Hematopoietic multipotent progenitor cell treated with erythropoietin and hydrocortisone succinate and interleukin-3 and kit ligand, for 6 days (in vitro differentiated cells): ENCODE measurements around the gene PROSER3.

Source experiments
- DNase-seq: peaks from one replicate; pipeline ENCODE4 v3.0.0-alpha.2; 2015

Gene PROSER3

GRCh38 chr19:35739275-35740107, 18.5 kb upstream of the PROSER3 start:
- DNase-seq, result no peak

DNA sequence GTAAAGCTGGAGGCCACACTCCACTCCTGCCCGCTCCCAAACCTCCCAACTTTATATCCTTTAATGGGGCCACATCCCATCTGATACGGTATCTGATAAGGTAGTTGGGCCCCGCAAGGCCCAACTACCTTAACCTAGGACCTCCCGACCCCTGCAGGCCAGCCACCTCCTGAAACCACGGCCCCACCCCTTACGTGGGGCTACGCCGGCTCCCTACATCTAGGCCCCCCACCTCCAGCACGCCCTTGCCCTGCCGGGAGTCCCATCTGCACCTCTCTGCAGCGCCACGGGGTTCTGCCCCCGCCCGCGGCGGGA, 17.9 kb upstream of the PROSER3 start:
- no peak for DNase-seq

GRCh38 chr19:35740423-35741202, 17.4 kb upstream of the PROSER3 start:
- peak; percentile 100 for DNase-seq

GRCh38 chr19:35741203-35741515, 16.8 kb upstream of the PROSER3 start:
- peak; percentile 78 for DNase-seq

DNA sequence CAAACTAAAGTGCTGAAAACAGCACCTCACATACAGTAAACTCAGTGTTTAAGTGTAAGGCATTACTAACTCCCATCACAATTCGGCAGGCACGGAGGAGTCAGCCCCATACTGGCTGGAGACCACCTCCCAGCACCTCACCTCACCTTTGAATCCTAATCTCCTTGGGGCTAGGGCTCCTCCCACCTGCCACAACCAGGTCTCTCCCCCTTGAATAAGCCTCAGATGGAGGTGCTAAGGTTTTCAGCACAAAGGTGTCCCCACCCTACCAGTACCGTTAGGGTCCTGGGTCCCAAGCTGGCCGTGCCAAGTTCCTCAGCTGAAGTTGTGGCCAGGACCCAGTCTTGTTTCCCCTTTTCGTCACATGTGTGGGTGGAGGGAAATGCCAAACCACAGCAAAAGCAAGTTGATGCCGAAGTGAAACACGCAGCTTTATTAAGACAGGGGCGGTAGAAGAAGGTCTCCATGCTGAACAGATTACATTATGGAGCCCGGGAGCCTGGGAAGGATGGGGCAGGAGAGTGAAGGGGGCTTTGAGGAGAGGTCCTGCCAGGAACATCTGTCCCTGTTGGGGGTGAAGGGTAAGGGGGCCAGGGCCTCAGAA, 15.8 kb upstream of the PROSER3 start, which contains the start of gene IGFLR1:
TSS of gene IGFLR1 (minus strand) at position 332 of the 604 bp plus-strand sequence. CDS start 1,272 bp downstream, outside the sequence.
- peak; percentile 74 for DNase-seq

DNA sequence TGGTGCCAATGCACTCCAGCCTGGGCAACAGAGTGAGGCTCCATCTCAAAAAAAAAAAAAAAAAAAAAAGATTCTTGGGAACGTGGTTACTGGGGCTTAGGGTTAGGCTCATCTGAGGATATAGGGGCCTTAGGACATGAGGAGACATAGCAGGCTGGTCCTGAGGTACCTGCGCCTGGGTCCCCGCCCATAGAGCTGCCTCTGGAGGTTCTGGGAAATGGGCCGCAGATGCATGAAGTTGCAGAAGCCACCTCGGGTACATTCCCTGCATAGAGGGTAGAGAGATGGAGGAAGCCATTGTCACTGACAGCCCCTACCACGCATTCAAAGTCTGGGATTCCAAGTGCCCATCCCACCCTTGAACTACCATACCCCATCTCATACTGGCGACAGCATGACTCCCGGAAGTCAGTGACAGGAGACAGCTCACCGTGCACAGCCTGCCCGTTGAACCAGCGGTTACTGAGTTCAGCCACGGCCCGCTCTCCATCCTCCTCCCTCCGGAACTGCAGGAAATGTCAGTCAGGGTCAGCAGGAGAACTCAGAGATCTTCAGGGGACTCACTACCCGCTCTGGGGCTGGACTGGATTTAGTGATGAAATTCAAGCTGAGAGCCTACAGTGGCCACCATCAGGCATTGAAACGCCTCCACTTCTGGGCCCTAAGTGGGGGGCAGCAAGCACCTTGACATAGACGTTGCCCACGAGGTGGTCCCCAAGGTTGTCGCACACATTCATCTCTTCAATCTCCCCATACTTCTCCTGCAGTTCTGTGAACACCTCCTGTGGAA, 14.1 kb upstream of the PROSER3 start:
- no peak for DNase-seq

GRCh38 chr19:35744430-35745327, 13.3 kb upstream of the PROSER3 start:
- peak; percentile 99 for DNase-seq

DNA sequence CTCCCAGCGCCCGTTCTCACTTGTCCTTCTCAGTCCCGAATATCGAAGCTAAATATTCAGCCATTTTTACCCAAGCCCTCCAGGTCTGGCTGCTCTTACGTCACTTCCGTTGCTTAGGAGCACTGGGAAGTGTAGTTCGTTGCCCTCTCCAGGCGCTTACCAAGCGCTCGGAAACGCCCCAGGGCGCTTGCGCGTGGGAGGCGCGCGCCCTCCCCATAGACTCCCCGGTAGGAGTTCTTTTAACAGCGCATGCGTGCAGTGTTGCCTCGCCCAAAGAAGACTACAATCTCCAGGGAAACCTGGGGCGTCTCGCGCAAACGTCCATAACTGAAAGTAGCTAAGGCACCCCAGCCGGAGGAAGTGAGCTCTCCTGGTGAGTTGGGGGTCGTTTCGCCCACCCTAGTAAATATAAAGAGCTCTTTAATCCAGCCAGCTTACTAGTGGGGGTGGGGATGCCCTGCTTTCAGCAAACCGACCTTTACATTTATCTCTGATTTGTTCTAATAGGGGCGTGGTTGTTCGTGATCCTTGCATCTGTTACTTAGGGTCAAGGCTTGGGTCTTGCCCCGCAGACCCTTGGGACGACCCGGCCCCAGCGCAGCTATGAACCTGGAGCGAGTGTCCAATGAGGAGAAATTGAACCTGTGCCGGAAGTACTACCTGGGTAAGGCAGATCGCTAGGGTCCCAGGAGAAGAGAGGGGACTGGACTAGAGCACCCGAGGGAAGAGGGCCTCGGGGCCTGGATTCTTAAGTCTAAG, 12.5 kb upstream of the PROSER3 start, which contains the start of the genes PSENEN and U2AF1L4:
TSS of gene PSENEN (plus strand) at position 324 of the 759 bp plus-strand sequence. CDS start at position 604, 280 bp downstream.
TSS of gene U2AF1L4 (minus strand) at position 91 of the 759 bp plus-strand sequence. CDS start at position 64, 27 bp downstream.
- DNase-seq, result peak; percentile 100

DNA sequence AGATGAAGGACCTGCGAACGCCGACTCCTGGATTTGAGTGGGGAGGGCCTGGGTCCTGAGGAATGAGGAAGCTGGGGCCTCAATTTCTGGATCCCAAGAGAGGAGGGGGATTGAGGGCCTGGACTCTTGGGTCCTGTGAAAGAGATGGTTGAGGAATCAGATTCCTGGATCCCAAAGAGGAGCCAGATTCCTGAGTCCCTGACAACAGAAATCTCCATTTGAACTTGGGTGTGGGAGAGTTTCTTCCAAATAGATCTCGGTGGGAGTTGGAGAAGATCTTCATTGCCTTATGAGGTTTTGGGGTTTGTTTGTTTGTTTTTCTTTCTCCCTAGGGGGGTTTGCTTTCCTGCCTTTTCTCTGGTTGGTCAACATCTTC, 11.9 kb upstream of the PROSER3 start:
- no peak for DNase-seq

DNA sequence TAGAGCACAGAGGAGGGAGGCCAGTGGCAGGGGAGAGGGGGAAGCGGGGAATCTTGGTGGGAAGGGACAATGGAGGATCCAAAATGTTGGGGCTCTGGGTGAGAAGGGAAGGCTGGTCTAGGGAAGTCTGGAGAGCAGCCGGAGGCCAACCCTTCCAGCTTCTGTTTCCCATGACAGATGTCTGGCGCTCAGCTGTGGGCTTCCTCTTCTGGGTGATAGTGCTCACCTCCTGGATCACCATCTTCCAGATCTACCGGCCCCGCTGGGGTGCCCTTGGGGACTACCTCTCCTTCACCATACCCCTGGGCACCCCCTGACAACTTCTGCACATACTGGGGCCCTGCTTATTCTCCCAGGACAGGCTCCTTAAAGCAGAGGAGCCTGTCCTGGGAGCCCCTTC, 11.4 kb upstream of the PROSER3 start:
- DNase-seq, result no peak

DNA sequence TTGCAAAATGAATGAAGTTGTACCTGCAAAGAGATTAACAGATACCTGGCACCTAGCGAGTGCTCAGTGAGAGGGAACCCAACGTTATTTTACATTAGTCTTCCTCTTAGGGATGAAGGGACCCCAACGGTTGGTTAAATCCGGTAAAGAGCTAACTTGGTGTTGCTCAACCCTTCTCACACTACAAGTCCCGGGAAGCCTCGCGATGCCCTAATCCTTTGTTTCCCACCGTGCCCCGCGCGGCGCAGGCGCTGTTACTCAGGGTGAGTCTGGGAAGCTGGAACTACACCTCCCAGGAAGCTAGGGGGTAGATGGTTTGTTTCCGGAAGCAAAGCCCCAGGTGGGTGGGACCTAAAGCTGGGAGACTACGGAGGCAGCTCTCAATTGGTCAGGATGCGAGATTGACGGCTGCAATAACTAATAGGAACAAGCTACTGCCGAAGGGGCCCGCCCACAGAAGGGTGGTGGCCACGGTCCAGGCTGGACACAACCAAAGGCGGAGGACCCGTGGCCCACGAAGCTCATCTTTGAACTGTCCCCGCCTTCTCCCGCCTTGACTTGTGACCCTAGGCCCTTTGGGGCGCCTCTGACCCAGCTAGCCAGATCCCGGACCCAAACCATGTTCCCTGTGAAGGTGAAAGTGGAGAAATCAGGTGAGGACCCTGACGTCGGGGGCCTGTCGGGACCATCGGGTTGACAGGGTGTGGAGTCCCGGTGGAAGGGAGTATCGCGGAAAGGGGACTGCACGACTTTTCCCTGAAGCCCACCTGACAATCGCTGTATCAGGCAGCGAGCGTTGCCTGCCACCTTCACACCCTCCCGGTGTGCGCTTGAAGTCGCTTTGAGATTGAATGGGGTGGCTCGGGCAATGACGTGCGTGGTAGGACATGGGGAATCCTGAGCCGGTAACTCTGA, 9.6 kb upstream of the PROSER3 start, which contains the start of gene LIN37:
TSS of gene LIN37 (plus strand) at position 471 of the 915 bp plus-strand sequence. CDS start at position 620, 149 bp downstream.
- peak; percentile 100 for DNase-seq

GRCh38 chr19:35750167-35750566, 7.8 kb upstream of the PROSER3 start:
- DNase-seq, result no peak

GRCh38 chr19:35751839-35752745, 5.9 kb upstream of the PROSER3 start:
- DNase-seq, result no peak

GRCh38 chr19:35752746-35753350, 5.1 kb upstream of the PROSER3 start:
- DNase-seq, result no peak

- DNase-seq, result no peak
Observed at GRCh38 chr19:35753634-35754369, 4.2 kb upstream of the PROSER3 start.

DNA sequence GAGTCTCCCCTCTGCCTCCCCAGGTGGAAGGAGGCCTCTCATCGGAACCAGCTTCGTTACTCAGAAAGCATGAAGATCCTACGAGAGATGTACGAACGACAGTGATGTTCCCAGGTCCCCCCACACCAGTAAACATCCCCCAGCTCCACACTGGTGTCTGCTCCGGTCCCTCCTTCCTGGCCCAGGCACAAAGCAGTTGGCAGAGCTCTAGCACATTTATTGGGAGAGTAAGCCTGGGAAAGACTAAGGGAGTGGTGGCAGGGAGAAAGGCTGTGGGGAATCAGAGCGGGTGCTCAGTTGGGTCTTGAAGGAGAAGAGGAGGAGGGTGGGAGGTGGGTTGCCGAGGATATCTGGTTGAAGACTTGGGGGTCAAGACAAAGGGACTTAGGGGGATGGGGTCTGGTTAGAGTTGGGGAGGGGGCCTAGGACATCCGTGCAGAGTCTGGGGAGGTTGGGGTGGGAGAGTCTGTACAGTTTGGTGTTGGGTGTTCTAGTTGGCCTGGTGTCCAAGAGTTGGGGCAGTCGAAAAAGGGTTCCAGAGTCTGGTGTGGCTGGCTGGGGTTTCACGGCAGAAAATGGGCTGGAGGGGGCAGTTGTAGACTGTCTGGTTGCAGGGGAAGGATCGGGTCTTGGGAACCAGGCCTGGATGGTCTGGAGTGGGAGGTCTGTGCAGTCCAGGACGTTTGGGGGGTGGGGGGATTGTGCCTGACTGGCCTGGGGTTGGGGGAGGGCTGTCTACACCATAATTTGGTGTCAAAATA, 3.4 kb upstream of the PROSER3 start:
- no peak for DNase-seq
